ENCODE measurements around the gene LRRC18.

- no peak for TF ChIP-seq MTA3 (IDR thresholded peaks at IDR 0.05; ENCODE audit: borderline replicate concordance, low read length)
- no peak for TF ChIP-seq REST (IDR thresholded peaks at IDR 0.05; ENCODE audit: low read depth, low read length)
- TF ChIP-seq CTCF (IDR thresholded peaks at IDR 0.05 in 2 of 3, conservative IDR thresholded peaks at IDR 0.05 in 1 of 3; ENCODE audit: control insufficient read depth in 2 of 3, extremely low read depth in 1 of 3, insufficient read depth in 1 of 3, low read depth in 3 of 3, low read length in 3 of 3), result no peak
- TF ChIP-seq ELK1 (IDR thresholded peaks at IDR 0.05; ENCODE audit: low read depth, low read length), result no peak
- TF ChIP-seq EGR1 (IDR thresholded peaks at IDR 0.05; ENCODE audit: borderline replicate concordance in 1 of 2, low read depth in 2 of 2, low read length in 2 of 2), result no peak
- no peak for TF ChIP-seq FOS (IDR thresholded peaks at IDR 0.05; ENCODE audit: borderline replicate concordance, extremely low read depth, insufficient read length)
- no peak for TF ChIP-seq RAD21 (IDR thresholded peaks at IDR 0.05; ENCODE audit: insufficient read depth, low read depth, low read length)
- no peak for TF ChIP-seq ATF3 (IDR thresholded peaks at IDR 0.05; ENCODE audit: borderline replicate concordance, extremely low read depth, low read depth, low read length)
- TF ChIP-seq FOXM1 (IDR thresholded peaks at IDR 0.05; ENCODE audit: low read depth, low read length), result no peak
- no peak for TF ChIP-seq POLR2AphosphoS5 (IDR thresholded peaks at IDR 0.05; ENCODE audit: low read length)
Observed at GRCh38 chr10:48951707-48952106, 12.1 kb upstream of the LRRC18 start.
